ENCODE results near the gene RAE1. TPM values are rescaled to one million over a fixed set of nuclear protein-coding genes. Genes with fewer than 3 reads are reported as not detected.

RAE1 gene
- total RNA-seq, 1 donor from 2014 or later: 14.9 TPM

- Histone ChIP-seq H3K4me1 (no peaks in the 10 kb centered on the region), H3K36me3 (no peaks in the 10 kb centered on the region), H3K27me3 (peaks cover 15% of the 10 kb centered on the region), H3K27ac (no peak overlapping the region), H3K9me3 (no peaks in the 10 kb centered on the region), H3K4me3 (no peak overlapping the region)
- intact Hi-C loops (cut with DNase I): no loop called here
- ATAC-seq: no peak
- no peak for DNase-seq
- TF ChIP-seq CTCF (IDR thresholded peaks at IDR 0.05): no peak
Observed at GRCh38 chr20:57310821-57311514, 40.1 kb upstream of the RAE1 start.

GRCh38 chr20:57312138-57312537, 38.9 kb upstream of the RAE1 start:
- DNase-seq (no peak), ATAC-seq (no peak)
- H3K27ac ChIP-seq: no peak overlapping the region
- H3K27me3 ChIP-seq: peaks cover 15% of the 10 kb centered on the region
- H3K4me1 ChIP-seq: no peaks in the 10 kb centered on the region
- intact Hi-C loops (cut with DNase I): no loop called here
- H3K9me3 ChIP-seq: no peaks in the 10 kb centered on the region
- H3K36me3 ChIP-seq: no peaks in the 10 kb centered on the region
- H3K4me3 ChIP-seq: no peak overlapping the region
- TF ChIP-seq CTCF (IDR thresholded peaks at IDR 0.05): no peak

- no peak for TF ChIP-seq CTCF (IDR thresholded peaks at IDR 0.05)
- Histone ChIP-seq H3K27me3 (peaks cover 15% of the 10 kb centered on the region), H3K4me3 (no peak overlapping the region), H3K36me3 (no peaks in the 10 kb centered on the region), H3K9me3 (no peaks in the 10 kb centered on the region), H3K27ac (no peak overlapping the region), H3K4me1 (no peaks in the 10 kb centered on the region)
- DNase-seq: no peak
- ATAC-seq: no peak
- intact Hi-C loops (cut with DNase I): no loop called here
Observed at GRCh38 chr20:57313230-57313629, 37.8 kb upstream of the RAE1 start.

- Histone ChIP-seq H3K27ac (no peak overlapping the region), H3K9me3 (no peaks in the 10 kb centered on the region), H3K4me1 (no peaks in the 10 kb centered on the region), H3K4me3 (no peak overlapping the region), H3K27me3 (peaks cover 11% of the 10 kb centered on the region), H3K36me3 (no peaks in the 10 kb centered on the region)
- ATAC-seq (no peak), DNase-seq (no peak)
- no peak for TF ChIP-seq CTCF (IDR thresholded peaks at IDR 0.05)
- intact Hi-C loops (cut with DNase I): no loop called here
Observed at GRCh38 chr20:57313951-57314350, 37.1 kb upstream of the RAE1 start.

- DNase-seq (no peak), ATAC-seq (no peak)
- Histone ChIP-seq H3K27ac (no peak overlapping the region), H3K27me3 (peaks cover 4% of the 10 kb centered on the region), H3K4me1 (no peaks in the 10 kb centered on the region), H3K9me3 (no peaks in the 10 kb centered on the region), H3K4me3 (no peak overlapping the region), H3K36me3 (no peaks in the 10 kb centered on the region)
- intact Hi-C loops (cut with DNase I): no loop called here
- TF ChIP-seq CTCF (IDR thresholded peaks at IDR 0.05): no peak
Observed at GRCh38 chr20:57315083-57315975, 35.7 kb upstream of the RAE1 start.
